ENCODE data around the gene RPS19BP1. TPM values are rescaled to one million over a fixed set of nuclear protein-coding genes. Genes with fewer than 3 reads are reported as not detected.

RPS19BP1 gene
- total RNA-seq, 1 experiment from 2014 or later, result 102 TPM

- peak; percentile 94 for DNase-seq (ENCODE audit: low spot score)
- peaks cover 65% of the 10 kb centered on the region for H3K4me1 Mint-ChIP-seq
- no peak overlapping the region for H3K4me3 Mint-ChIP-seq
- ChIA-PET POLR2A (interaction anchor here (0.6 to 1.3 kb wide), 6 partner anchors 9 to 655 kb away, joined by 3 to 15 read pairs (median 3); partner anchors contain the start of genes ATF4 and MIEF1), CTCF (interaction anchor here (0.5 to 2.7 kb wide), 61 partner anchors 9 to 515 kb away, joined by 3 to 54 read pairs (median 5); partner anchors contain the start of genes ATF4, MIEF1, RPL3 and TAB1)
- H3K36me3 Mint-ChIP-seq, result peaks cover 28% of the 10 kb centered on the region
- no peak overlapping the region for H3K27ac Mint-ChIP-seq
- no peaks in the 10 kb centered on the region for H3K9me3 Mint-ChIP-seq
- ATAC-seq, result peak; percentile 8
- no peaks in the 10 kb centered on the region for H3K27me3 Mint-ChIP-seq (ENCODE audit: low read depth)
- TF ChIP-seq KAT7 (CRISPR knock-in tag; IDR thresholded peaks at IDR 0.05; ENCODE audit: borderline replicate concordance), result no peak
- no peak for TF ChIP-seq PREB (CRISPR knock-in tag; IDR thresholded peaks at IDR 0.05; ENCODE audit: borderline replicate concordance)
- no peak for TF ChIP-seq NFYB (CRISPR knock-in tag; conservative IDR thresholded peaks at IDR 0.05; ENCODE audit: low read depth)
- TF ChIP-seq CBFB (CRISPR knock-in tag; IDR thresholded peaks at IDR 0.05; ENCODE audit: low read depth), result no peak
- TF ChIP-seq ETV6 (CRISPR knock-in tag; IDR thresholded peaks at IDR 0.05), result peak; percentile 89; the same call in 1 of the 2 replicates
- TF ChIP-seq HMGXB4 (CRISPR knock-in tag; IDR thresholded peaks at IDR 0.05), result peak; percentile 92; the same call in 1 of the 2 replicates
- no peak for TF ChIP-seq FOXP4 (CRISPR knock-in tag; IDR thresholded peaks at IDR 0.05)
- TF ChIP-seq SP1 (CRISPR knock-in tag; conservative IDR thresholded peaks at IDR 0.05), result peak; percentile 93
- TF ChIP-seq ZNF121 (CRISPR knock-in tag; IDR thresholded peaks at IDR 0.05), result 0 out of 2 replicates have a peak, but pooled peaks have one; percentile 15
- TF ChIP-seq STAT6 (CRISPR knock-in tag; conservative IDR thresholded peaks at IDR 0.05; ENCODE audit: low read depth), result no peak
- no peak for TF ChIP-seq RELA (CRISPR knock-in tag; IDR thresholded peaks at IDR 0.05; ENCODE audit: borderline replicate concordance)
- TF ChIP-seq GABPB1 (CRISPR knock-in tag; IDR thresholded peaks at IDR 0.05), result peak; percentile 66
- peak; percentile 59; the same call in 1 of the 2 replicates for TF ChIP-seq MYBL2 (CRISPR knock-in tag; IDR thresholded peaks at IDR 0.05)
- no peak for TF ChIP-seq ZNF425 (CRISPR knock-in tag; conservative IDR thresholded peaks at IDR 0.05)
- TF ChIP-seq AR (CRISPR knock-in tag; IDR thresholded peaks at IDR 0.05), result no peak
- no peak for TF ChIP-seq RORB (CRISPR knock-in tag; IDR thresholded peaks at IDR 0.05)
- no peak for TF ChIP-seq MLX (CRISPR knock-in tag; IDR thresholded peaks at IDR 0.05)
- TF ChIP-seq USF2 (CRISPR knock-in tag; IDR thresholded peaks at IDR 0.05), result peak; percentile 26; the same call in 1 of the 2 replicates
- peak; percentile 30 for TF ChIP-seq ZNF232 (CRISPR knock-in tag; IDR thresholded peaks at IDR 0.05)
- TF ChIP-seq ESRRA (CRISPR knock-in tag; IDR thresholded peaks at IDR 0.05; ENCODE audit: borderline replicate concordance), result 0 out of 2 replicates have a peak, but pooled peaks have one; percentile 64
- no peak for TF ChIP-seq EMX1 (CRISPR knock-in tag; IDR thresholded peaks at IDR 0.05)
These were observed 3.7 kb downstream of the RPS19BP1 start for GRCh38 chr22:39528681-39529486.

Data from WTC11 (cell line).